HG02970 (cell line): ENCODE results near the gene SEPHS1.
A peak's percentile ranks its signal among the peaks of the same experiment; 100 is the strongest.
"Not testable (repeated sequence)": the region's sequence is repeated elsewhere in the genome, so short reads cannot be mapped to it uniquely, and the experiment has no call there.

Source experiments
- ATAC-seq: cut with Tn5 transposase; IDR thresholded peaks from one replicate; pipeline ENCODE4 v1.9.1; 2021; ENCODE audit warnings: mild to moderate bottlenecking, moderate library complexity, moderate number of reproducible peaks; ENCODE audit not compliant: unreplicated experiment, low FRiP score

The SEPHS1 gene

DNA sequence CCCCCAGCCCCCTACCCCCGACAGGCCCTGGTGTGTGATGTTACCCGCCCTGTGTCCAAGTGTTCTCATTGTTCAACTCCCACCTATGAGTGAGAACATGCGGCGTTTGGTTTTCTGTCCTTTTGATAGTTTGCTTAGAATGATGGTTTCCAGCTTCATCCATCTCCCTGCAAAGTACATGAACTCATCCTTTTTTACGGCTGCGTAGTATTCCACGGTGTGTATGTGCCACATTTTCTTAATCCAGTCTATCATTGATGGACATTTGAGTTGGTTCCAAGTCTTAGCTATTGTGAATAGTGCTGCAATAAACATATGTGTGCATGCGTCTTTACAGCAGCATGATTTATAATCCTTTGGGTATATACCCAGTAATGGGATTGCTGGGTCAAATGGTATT lies 17.1 kb downstream of the SEPHS1 start:
- ATAC-seq: not testable (repeated sequence)

DNA sequence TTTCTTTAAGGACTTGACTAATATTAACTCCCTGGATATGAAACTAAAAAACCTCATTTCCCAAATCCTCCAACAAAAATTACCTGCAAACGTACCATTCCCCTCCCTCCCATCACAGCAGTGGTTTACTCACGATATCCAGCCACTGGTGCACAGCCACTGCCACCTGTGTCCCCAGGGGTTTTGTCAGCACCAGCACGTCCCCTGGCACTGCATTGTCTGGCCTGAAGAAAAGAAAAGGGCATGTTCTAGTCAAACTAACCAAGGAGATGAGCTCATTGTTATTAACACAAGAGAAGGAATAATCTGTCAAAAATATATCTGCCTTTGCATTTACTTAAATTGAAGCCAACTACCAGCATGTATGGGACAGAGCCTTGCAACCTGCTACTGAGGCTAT lies 18.5 kb downstream of the SEPHS1 start:
- ATAC-seq: no peak

DNA sequence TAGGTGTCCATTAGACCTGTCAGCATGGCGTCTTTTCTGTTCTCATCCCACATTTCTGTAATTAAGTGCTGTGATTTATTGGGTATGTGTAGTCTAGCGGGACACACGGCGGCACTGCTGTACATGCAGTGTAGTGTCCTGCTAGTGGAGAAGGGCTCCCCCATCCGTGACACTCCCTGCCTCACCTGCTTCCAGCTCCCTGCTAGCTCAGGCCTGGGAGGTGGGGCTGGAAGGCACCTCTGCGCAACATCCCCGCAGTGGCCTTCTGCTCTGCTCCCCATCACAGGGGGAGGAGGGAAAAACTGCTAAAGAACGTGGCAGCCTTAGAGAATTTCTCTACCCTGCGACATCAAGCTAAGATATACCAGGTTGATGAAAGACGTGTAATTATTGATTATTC lies 19.5 kb downstream of the SEPHS1 start:
- ATAC-seq: no peak

DNA sequence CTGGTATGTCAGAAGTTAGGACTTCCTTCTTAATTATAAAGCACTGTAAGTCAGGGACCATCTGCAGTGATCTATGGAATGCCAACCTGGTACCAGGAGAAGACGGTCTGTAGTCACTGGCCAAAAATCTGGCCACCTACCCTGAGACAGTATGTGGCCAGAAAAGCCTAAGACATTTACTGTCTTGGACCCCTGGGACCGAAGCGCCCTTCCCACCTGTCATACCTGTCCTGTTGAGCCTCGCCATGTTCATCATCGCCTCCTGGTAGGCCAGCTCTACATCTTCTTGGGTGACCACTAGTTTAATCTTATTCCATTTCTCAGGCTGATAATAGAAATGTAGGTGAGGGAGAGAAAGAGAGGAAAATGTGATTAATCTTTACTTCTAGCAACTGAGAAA lies 20.0 kb downstream of the SEPHS1 start:
- ATAC-seq: no peak

DNA sequence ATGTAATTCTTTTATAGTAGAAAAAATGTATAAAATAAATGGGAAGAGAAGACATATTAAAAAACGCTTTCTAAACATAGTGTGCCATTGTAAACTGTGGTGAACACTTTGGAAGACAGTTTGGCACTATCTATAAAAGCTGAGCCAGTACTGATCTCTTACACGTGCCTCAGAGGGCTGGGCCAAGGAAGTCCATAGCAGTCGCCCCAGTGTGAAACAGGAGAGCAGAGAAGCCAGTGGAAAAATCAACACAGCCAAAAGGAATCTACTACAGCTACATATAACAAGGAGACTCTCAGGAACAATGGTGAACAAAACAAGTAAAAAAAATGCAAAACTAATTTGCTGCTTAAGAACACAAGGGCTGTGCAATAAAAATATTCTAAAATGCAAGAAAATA lies 20.6 kb downstream of the SEPHS1 start:
- ATAC-seq: no peak

DNA sequence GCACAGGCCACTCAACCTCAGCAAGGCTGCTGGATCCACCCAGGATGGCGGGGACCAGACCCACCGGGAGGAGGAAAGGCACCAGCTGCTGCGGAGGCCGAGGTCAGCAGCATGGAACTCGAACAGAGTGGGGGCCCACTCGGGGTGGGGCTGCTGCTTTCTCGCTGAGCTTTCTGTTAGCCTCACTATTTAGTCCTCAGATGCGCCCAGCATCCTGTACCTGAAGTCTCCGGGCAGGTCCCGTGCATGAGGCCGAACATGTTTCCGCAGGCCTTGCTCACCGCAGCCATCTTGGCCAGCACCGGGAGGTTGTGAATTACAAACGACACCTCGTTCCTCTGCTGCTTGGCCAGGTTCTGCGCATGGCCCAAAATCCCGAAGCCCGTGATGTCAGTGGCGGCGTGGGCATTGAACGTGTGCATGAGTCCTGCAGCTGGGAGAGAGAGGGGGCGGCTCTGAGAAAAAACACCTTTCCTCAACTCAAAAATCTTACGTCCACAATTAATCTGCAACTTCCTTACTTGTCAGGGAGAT lies 25.4 kb downstream of the SEPHS1 start:
- ATAC-seq: no peak

DNA sequence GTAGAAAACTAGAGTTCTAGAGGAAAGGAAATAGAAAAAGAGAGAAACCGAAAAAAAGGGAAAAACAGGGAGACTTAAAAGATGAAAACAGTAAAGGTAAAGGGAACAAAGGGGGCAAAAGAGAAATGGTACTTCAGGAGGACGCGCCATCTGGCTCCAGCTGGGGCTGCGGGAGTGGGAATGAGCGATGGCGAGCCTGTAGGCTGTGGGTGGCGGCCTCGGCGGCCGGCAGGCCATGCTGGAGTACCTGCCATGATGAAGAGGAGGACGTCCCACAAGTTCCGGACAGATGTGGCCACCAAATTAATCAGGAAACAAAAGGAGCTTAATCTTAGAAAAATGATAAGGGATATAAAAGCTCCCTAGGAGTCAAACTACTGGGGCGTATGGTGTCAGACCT lies 26.5 kb downstream of the SEPHS1 start:
- ATAC-seq: no peak

DNA sequence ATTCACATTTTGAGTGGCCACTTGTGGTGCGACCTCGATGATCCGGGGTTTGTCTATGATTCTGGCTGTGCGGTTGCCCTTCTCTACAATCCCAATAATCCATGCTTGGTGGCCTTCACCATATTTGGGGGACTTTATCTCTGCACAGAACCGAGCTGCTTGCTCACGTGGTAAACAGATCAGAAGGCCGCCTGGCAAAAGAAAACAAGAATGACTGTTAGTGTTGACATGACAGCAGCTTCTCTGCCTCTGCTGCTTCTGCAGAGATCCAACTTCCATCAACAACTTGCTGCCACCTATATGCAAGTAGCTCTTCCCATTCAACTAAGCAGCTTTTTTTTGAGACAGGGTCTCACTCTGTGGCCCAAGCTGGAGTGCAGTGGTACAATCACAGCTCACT lies 28.9 kb downstream of the SEPHS1 start:
- no peak for ATAC-seq

DNA sequence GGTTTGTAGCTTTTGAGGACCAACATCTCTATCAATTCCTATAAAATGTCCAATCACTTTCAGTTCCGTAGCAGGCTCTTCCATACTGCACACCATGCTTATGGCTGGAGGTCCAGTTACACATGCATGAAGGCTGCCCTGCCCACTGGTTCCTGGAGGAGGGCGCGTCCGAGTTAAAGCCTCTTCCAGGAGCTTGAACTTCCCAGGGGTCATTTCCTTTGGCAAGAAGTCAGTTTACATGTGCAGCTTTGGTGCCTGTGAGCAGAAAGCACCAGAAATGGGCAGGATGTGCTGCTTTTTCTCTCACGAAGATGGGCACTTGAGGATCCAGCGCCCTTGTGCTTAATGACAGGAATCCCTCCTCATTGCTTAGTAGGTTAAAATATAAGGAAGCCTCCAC lies 30.6 kb downstream of the SEPHS1 start:
- no peak for ATAC-seq

DNA sequence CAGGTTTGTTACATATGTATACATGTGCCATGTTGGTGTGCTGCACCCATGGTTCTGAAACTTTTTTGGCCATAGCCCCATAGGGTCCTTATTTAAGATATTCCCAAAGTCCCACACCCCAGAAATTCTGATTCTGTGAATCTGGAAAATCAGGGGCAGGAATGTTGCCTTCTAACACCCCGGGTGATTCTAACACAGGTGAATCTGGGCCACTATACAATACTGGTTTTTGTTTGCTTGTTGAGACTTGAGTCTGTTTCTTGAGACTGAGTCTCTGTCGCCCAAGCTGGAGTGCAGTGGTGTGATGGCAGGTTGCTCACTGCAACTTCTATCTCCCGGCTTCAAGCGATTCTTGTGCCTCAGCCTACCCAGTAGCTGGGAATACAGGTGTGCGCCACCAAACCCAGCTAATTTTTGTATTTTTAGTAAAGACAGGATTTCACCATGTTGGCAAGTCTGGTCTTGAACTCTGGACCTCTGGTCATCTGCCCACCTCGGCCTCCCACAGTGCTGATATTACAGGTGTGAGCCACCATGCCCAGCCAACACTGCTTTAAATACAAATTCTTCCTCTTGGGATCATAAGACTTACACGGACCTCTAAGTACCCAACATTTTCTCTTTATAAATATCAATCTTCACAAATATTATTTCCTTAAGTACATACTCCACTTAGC lies 31.3 kb downstream of the SEPHS1 start:
- ATAC-seq: no peak

DNA sequence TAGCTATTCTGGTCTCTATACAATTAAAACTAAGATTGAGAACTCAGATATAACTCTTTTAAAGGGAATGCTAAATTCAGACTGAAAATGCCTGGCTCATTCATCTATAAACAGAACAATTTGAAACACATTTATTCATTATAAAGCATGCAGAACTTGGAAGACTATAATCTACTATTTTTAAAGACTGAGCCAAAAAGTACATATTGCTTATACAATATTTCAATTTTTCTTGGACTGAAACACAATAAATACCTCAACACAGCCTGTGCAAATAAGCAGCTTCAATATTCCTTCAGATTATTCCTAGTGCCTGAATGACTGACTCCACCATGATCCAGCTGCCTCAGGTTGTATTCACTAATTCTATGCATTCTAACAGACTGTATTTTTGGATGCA lies 32.7 kb downstream of the SEPHS1 start:
- ATAC-seq: no peak

DNA sequence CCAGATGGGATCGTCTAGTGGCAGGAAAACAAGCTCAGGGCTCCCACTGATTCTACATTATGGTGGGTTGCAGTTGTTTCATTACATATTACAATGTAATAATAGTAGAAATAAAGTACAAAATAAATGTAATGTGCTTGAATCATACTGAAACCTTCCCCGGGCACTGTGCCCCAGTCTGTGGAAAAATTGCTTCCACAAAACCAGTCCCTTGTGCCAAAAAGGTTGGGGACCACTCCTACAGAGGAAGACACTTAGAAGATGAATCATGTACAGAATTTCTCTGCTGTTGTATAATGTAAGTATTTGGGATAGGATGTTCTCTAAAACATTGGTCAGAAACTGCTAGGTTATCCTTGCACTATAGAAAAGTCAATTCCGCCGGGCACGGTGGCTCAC lies 36.9 kb downstream of the SEPHS1 start:
- no peak for ATAC-seq

DNA sequence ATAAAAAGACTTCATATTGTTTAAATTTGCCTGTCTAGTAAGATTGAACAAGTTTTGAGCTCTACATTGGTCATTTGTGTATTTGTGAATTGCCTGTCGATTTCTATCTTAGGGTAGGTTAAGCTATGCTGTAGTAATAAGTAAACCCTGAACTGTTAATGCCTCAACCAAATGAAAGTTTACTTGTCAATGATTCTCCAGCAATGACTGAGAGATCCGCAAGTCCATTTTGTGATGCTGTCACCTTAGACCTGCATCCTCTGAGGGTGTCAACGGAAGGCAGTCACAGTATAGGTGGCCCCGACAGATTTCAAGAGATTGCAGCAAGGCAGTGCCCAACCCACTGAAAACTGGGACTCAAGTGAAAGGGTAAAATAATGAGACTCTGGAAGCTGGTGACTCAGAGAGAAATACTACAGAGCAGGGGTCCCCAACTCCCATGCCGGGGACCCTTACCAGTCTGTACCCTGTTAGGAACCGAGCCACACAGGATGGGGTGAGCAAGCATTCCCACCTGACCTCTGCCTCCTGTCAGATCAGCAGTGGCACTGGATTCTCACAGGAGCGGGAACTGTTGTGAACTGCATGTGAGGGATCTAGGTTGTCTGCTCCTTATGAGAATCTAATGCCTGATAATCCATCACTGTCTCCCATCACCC lies 37.4 kb downstream of the SEPHS1 start:
- ATAC-seq: no peak

DNA sequence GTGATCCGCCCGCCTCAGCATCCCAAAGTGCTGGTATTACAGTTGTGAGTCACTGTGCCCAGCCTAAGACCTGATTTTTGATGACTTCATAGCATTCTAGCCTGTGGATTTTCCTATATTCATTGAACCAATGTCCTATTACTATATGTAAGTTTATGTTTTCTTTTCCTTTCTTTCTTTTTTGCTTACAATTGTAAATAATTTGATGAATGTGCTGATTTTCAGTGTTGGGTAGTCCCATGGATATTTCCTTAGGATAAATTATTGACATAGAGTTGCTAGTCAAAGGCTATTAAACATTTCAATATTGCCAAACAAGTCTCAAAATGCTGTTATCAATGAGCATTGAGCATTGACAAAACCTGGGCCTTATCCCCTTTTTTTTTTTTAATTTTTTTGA lies 38.3 kb downstream of the SEPHS1 start:
- ATAC-seq: no peak

DNA sequence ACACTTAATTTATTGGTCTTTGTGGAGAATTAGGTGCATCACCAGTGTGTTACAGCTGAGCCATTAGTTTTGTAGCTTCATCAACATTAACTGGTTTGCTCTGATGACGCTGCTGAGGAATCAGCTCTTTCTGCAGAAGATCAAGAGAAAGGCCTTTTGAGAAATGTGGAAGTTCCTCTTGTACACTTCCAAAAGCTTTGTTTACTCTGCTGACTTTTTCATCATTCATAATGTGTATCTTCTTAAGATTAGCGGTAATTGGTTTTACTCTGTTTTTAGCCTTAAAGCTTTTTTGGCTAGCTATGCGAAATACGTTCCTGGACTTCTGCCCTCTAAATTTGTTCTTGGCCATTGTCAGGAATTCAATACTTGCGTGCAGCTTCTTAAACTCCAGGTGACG lies 40.0 kb downstream of the SEPHS1 start:
- no peak for ATAC-seq

DNA sequence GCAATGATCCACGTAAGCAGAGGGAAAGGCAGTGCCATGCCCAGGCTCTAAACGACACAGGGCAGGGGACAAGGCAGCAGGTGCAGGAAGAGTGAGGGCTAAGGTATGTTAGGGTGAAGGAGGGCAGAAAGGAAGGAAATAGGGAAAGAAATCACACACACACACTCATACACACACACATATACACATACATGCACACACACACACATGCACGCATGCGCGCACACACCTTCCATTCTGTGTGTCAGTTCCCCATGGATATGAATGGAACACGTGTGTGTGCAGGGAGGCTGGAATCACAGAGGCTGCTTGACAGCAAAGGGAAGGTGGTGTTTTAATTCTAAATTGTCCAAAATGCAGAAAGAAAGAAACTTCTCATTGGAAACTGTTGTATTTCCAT lies 42.0 kb downstream of the SEPHS1 start:
- no peak for ATAC-seq

DNA sequence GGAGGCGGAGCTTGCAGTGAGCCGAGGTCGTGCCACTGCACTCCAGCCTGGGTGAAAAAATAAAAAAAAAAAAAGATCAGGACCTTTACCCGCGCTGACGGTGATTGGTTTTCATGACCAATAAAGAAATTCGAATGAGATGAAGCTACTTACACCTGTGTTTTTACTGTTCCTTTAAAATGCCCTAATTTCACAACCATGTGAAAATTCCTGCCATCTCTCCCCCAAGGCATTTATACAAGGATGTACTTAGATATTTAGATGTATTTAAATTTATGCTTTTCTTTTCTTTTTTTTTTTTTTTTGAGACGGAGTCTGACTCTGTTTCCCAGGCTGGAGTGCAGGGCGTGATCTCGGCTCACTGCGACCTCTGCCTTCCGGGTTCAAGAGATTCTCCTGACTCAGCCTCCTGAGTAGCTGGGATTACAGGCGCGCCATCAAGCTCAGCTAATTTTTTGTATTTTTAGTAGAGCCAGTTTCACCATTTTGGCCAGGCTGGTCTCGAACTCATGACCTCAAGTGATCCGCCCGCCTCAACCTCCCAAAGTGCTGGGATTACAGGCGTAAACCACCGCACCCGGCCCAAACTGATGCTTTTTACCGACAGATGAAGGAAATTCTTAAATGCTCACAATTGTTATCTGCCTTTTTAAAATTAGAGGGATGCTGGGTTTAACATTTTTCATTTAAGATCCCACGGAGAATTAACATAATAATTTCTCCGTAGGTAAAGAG lies 45.1 kb downstream of the SEPHS1 start:
- no peak for ATAC-seq

DNA sequence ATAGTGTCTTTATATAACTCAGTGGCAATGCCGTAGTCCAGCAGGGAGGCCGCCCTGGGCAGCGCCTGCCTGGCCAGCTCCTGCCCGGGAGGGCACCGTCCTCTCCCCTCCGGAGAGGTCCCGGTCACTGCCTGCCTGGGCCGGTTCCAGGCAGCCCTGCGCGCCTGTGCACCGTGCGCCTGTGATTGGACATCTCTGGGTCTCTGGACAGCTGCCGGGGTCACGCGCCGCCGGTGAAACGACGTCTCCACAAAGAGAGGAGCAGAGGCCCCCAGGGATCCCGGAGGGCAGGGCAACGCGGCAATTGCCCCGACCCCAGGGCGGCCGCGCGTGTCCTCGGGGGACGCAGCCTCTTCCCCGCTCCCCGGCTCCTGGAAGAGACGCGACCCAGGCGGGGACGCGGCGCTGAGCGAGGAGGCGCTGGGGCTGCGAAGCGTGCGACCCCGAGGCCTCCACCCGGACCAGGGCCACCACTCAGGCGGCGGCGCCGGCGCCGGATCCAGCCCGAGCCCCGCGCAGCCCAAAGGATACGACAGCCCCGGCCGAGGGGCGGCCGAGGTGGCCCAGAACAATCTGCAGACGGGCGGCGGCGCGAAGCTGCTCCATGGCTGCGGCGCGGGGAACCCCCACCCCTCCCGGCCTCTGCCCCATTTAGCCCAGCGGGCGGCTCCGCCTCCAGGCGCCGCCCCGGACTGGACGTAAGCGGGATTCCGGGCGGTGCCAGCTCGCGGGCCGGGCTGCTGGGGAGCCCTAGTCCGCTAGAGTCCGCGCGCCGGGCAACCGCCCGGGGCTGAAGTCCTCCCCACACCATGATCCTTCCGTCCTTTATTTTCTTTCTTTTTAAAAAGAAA lies 48.4 kb downstream of the SEPHS1 start, which contains the start of gene PHYH:
TSS of gene PHYH (minus strand) at position 628 of the 851 bp plus-strand sequence. CDS start at position 606, 22 bp downstream.
- peak; percentile 53 for ATAC-seq

DNA sequence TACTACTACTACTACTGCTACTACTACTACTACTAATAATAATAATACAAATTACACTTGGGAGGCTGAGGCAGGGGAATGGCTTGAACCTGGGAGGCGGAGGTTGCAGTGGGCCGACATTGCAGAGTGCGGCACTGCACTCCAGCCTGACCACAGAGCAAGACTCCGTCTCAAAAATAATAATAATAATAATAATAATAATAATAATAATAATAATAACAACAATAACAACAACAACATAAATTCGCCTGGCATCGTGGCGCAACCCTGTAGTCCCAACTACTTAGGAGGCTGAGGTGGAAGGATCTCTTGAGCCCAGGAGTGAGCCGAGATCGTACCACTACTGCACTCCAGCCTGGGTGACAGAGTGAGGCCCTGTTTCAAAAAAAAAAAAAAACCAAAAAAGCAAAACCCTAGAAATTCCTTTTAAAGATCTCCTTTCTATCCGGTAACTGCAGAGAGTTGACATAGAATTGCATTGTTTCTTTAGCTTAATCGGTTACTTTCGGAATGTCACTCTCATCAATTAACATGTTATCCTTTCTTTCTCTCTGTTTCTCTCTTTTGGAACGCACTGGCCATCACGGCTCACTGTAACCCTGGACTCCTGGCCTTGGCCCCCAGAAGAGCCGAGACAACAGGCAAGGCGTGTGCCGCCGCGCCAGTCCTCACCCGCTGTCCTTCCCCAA lies 49.2 kb downstream of the SEPHS1 start:
- no peak for ATAC-seq

DNA sequence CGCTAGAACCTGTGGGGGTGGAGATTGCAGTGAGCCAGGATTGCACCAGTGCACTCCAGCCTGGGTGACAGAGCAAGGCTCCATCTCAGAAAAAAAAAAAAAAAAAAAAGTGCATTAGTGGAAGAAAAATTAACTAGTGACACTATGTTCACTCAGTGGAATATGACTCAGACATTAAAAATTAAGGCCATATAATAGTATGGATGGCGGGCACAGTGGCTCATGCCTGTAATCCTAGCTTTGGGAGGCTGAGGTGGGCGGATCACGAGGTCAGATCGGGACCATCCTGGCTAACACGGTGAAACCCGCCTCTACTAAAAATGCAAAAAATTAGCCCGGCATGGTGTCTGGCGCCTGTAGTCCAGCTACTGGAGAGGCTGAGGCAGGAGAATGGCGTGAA lies 51.6 kb downstream of the SEPHS1 start:
- ATAC-seq: no peak
